GM12864 (cell line): ENCODE data around the gene PDGFRB.

ENCODE experiments used
- DNase-seq: peaks from one replicate; pipeline ENCODE4 v3.0.0-alpha.2; 2011; ENCODE audit warnings: low read depth
- H3K4me3 ChIP-seq: 2 replicates; pipeline ENCODE4 v1.5.1; 2011; ENCODE audit warnings: mild to moderate bottlenecking, low read depth, low read length, control low read depth
- TF ChIP-seq, protein P1 (sequence below): IDR thresholded peaks from 2 replicates; pipeline ENCODE4 v1.5.1; 2011; ENCODE audit warnings: low read depth, mild to moderate bottlenecking, moderate library complexity, low read length, control low read depth, inconsistent platforms; ENCODE audit errors: missing control alignments

The PDGFRB gene

DNA sequence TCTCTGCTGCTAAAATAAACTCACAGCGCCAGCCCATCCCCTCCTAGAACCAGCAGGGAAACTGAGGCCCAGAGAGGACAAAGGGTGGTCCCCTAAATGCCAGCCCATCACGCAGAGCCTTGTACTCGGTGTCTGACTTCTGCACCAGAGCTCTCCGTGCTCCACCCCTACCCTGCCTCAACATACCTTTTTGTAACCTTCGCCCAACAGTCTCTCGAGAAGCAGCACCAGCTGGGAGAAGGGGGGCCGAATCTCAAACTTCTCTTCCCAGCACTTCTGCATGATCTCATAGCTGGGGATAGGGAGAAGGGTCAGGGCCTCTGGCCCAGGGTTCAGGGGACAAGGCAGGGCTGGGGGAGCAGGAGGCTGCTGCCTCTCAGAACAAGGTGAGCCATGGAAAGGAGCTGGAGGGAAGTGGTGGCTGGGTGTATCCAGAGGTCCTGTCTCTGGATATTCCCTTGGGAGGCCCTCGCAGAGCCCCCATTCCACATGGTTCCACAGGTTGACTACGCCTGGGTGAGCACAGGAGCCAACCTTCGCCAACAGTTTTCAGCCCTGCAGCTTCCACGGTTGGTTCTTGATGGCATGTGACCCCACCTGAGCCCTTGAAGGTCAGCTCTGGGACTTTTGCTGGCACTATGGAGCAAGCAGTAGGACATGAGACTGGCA, 37.0 kb downstream of the PDGFRB start:
- no peak for DNase-seq
- TF ChIP-seq, protein P1, sequence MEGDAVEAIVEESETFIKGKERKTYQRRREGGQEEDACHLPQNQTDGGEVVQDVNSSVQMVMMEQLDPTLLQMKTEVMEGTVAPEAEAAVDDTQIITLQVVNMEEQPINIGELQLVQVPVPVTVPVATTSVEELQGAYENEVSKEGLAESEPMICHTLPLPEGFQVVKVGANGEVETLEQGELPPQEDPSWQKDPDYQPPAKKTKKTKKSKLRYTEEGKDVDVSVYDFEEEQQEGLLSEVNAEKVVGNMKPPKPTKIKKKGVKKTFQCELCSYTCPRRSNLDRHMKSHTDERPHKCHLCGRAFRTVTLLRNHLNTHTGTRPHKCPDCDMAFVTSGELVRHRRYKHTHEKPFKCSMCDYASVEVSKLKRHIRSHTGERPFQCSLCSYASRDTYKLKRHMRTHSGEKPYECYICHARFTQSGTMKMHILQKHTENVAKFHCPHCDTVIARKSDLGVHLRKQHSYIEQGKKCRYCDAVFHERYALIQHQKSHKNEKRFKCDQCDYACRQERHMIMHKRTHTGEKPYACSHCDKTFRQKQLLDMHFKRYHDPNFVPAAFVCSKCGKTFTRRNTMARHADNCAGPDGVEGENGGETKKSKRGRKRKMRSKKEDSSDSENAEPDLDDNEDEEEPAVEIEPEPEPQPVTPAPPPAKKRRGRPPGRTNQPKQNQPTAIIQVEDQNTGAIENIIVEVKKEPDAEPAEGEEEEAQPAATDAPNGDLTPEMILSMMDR = no peak
- H3K4me3 ChIP-seq = no peak overlapping the region

DNA sequence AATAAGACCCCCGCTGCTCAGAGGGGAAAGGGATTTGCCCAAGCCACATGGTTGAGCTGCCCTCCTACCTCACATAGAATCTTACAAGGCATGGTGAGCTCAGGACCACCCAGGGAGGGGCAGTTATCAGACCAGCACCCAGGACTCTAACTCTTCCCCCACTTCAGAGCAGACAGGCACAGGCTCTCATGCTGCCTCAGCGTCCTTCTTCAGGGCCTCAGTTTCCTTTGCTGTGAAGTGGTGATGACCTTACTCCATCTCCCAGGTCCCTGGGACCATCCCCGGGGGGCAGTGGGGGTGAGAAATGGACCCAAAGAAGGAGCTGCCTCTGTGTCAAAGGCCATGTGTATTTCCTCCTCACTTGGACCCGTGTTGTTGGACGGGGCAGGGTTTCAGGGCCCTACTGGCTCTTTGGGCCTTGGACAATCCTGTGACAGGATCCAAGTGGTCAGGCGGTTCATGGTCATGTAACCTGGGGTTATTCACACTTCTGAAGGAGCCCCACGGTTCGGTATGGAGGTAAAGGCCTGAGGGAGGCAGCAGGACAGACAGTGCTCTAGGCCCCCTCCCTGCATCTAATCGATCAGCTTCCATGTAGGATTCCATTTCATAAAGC, 37.6 kb downstream of the PDGFRB start:
- no peak for DNase-seq
- no peak overlapping the region for H3K4me3 ChIP-seq
- TF ChIP-seq, protein P1 = no peak

DNA sequence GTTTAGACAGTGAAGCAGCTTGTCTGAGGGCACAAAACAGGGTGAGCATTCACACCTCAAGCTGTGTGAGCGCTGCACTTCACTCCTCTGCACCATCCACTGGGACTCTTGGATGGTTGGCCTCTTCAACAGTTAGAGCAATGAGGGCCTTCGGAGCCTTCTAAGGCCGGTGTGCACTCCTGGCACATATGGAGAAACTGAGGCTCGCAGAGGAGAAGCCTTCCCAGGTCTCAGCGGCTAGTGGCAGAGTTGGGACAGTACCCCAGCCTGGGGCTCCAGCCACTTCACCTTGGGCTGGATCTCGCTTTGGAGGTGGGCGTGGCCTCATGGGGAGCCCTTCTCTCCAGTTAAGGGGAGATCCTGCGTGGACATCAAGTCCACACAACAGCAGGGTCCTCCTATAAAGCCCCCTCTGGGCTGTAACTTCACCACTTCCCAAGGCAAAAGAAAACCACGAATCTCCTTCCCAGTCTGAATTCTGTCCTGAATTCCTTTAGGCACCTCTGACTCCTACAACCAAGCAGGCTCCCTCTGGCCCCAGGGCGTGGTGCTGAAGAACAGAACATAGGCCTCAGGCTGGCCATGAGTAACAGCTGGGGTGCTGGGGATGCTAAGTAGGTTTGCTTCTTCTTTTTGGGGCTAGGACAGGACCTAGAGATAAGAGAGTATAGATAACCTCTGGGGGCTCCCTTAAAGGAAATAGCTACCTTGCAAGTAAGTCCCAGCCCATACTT, 38.8 kb downstream of the PDGFRB start:
- no peak for DNase-seq
- TF ChIP-seq, protein P1 = no peak
- H3K4me3 ChIP-seq = no peak overlapping the region

DNA sequence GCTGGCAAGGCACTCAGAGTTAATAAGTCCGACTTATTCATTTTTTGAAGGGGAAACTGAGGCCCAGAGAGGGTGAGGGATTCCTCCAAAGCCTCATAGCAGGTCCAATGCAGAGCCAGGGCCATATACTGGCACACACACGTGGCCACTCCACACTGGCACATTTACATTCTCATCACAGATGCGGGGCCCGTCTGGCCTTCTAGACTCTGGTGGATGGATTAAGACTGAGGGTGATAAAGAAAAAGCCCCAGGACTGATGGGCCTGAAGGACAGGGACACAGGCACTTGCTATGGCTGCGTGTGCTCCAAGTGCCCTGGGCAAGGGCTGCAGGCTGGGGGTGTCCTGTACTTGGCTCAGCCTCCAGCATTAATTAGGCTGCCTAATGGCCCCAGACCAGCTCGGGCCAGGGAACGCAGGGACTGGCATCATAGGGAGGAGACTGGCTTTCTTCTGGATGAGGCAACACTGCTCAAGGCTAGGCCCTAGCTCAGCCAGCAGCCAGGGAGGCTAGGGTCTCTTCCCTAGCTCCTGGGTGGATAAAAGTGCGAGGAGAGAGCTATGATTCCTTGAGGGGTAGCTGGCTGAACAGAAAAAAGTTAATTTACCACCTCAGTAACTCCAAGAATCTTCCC, 40.8 kb downstream of the PDGFRB start:
- TF ChIP-seq, protein P1 = no peak
- DNase-seq = no peak
- H3K4me3 ChIP-seq = no peak overlapping the region

DNA sequence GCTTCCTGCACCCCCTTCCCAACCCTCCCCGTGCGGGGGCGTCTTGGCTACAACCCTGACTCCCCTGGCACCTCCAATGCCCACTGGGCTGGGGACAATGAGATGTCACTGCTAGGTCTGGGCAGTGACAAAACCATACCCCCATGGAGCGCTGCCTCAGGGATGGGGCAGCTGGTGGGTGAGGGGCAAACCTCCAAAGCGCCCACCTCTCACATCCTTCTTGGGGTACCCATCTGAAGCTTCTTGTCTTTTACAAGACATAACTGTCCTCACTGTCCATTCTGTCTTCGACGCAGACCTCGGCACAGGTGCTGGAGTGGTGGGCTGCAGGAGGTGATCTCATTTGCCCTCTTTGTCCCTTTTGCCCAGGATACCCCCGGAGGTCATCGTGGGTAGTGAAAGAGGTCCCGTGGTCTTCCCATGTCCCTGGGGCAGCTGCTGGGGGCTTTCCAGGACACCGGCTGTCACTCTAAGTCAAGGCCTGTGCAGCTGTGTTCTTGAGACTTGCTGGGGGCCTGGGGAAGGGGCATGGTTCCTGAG, 41.5 kb downstream of the PDGFRB start:
- no peak for DNase-seq
- TF ChIP-seq, protein P1 = no peak
- H3K4me3 ChIP-seq = no peak overlapping the region

DNA sequence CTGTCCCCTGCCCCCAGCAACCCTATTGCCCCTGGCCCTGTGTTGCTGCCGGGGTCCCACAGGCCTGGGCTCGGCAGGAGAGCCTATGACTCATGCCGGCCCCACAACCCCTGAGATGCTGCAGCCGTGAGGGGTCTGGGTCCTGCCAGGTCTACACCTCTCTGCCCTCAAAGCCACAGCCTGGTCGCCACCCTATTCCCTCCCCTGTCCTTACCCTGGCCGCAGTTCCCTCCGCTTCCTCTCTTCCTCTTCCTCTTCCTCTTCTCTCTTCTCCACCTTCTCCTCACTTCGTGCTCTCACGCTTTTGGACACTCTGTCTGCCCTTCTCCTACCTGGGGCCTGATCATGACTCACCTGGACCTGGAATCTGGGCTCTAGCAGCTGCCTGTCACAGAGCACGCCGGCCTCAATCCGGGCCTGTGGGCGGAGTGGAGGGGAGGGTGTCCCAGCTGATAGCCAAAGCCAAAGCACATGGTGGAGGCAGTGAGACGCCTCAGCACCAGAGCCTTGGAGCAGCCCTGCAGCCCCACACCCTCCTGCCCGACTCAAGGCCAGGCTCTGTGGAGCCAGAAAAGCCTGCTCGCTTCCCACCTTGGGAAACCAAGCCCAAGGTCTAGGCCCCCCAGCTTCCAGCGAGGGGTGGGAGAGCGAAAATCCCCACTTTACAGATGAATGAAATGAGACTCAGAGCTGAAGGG, 42.4 kb downstream of the PDGFRB start:
- TF ChIP-seq, protein P1 = no peak
- H3K4me3 ChIP-seq = no peak overlapping the region
- DNase-seq = no peak
